NCI-H128 (cell line): ENCODE measurements around the gene HLA-C.
"Not testable (repeated sequence)": the region's sequence is repeated elsewhere in the genome, so short reads cannot be mapped to it uniquely, and the experiment has no call there.

ENCODE experiments used
- DNase-seq: peaks from one replicate; lab custom pipeline; 2025; ENCODE audit not compliant: unreplicated experiment; lab: John Stamatoyannopoulos, UW

Gene HLA-C

DNA sequence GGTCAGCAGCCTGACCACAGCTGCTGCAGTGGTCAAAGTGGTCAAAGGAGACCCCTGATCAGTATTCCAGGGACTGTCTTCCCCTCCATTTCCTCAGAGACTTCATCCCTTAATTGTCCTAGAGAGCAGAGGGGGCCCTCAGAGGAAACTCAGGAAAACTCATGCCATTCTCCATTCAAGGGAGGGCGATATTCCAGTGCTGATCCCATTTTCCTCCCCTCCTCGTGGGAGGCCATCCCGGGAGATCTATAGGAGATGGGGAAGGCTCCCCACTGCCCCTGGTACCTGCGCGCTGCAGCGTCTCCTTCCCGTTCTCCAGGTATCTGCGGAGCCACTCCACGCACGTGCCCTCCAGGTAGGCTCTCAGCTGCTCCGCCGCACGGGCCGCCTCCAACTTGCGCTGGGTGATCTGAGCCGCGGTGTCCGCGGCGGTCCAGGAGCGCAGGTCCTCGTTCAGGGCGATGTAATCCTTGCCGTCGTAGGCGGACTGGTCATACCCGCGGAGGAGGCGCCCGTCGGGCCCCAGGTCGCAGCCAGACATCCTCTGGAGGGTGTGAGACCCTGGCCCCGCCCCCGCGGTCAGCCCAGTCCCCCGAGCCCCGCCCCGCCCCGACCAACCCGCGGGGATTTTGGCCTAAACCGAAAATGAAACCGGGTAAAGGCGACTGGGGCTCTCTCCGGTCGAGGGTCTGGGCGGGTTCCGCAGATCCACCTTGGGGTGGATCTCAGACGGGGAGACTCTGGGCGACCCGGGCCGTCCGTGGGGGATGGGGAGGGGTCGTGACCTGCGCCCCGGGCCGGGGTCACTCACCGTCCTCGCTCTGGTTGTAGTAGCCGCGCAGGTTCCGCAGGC, 878 bp downstream of the HLA-C start:
- DNase-seq = no peak

DNA sequence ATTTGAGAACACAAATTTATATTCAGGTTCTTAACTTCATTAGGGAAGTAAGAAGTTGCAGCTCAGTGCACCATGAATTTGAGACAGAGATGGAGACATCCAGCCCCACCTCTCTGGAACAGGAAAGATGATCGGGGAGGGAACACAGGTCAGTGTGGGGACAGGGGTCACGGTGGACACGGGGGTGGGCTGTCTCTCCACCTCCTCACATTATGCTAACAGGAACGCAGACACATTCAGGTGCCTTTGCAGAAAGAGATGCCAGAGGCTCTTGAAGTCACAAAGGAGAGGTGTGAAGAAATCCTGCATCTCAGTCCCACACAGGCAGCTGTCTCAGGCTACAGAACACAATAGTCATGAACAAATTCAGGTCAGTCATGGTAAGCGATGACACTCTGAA, 3.1 kb downstream of the HLA-C start:
- no peak for DNase-seq

DNA sequence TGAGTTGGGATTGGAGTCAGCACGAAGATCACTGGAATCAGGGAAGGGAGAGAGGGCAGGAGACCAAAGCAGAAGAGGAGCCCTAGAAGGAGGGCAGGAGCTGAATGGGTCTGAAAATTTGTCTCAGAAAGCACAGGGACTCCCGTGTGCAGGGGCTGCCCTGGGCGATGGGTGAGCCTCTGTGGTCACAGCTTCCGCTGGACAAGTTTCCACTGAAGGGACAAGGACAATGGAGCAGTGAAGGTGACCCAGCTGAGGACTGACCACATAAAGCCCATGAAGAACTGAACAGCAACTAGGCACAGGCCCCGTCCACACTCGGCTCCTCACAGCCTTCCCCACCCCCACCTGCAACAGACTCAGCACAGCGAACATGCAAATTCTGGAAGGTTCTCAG, 3.5 kb downstream of the HLA-C start:
- no peak for DNase-seq

- no peak for DNase-seq
Observed at GRCh38 chr6:31267651-31268368, 4.1 kb downstream of the HLA-C start.

DNA sequence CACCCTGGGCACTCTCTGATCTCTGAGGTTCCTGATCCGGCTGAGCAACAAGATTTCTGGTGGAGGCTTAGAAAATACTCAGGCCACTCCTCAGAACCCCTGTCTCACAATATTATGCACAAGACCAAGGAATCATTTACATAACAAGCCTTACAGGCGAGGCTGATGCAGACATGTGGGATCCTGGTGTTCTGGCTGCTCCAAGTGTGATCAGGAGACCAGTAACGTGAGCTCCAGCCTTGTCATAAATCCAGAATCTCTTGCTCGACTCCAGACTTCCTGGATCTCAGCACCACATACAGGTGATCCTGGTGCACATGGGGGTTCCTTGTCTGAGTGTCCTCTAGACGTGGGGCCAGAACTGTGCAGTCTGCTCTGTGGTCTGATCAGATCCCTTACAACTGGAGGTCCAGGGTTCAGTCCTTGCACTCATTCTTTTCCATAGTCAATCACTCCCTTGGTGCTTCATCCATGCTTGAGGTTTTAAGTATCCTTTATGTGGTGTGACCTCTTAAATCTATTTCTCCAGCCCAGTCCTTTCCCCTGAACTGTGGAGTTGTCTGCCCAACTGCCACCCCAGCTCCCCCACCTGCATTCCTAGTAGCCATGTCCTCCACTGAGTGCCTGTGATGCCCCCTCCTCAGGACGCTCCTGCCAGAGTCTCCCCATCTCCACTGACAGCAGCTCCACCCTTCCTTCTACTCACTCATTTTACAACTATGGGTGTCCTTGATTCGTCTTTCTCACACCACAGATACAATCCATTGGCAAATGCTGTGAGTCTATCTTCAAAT, 5.1 kb downstream of the HLA-C start:
- DNase-seq = no peak

GRCh38 chr6:31265926-31266325, 6.0 kb downstream of the HLA-C start:
- no peak for DNase-seq

- DNase-seq = not testable (repeated sequence)
Observed at GRCh38 chr6:31263346-31263933, 8.5 kb downstream of the HLA-C start.

- DNase-seq = not testable (repeated sequence)
Observed at GRCh38 chr6:31259995-31260394, 11.9 kb downstream of the HLA-C start.

GRCh38 chr6:31252625-31253024, 19.3 kb downstream of the HLA-C start:
- DNase-seq = no peak

- DNase-seq = no peak
Observed at GRCh38 chr6:31251261-31251660, 20.6 kb downstream of the HLA-C start.

- no peak for DNase-seq
Observed at GRCh38 chr6:31249184-31249583, 22.7 kb downstream of the HLA-C start.

DNA sequence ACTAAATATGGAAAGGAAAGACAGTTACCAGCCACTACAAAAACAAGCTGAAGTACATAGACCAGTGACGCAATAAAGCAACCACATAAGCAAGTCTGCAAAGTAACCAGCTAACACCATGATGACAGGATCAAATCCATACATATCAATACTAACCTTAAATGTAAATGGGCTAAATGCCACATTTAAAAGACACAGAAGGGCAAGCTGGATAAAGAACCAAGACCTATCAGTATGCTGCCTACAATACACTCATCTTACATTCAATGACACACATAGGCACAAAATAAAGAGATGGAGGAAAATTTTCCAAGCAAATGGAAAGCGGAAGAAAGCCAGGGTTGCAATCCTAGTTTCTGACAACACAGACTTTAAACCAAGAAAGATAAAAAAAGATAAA, 24.1 kb downstream of the HLA-C start:
- no peak for DNase-seq

DNA sequence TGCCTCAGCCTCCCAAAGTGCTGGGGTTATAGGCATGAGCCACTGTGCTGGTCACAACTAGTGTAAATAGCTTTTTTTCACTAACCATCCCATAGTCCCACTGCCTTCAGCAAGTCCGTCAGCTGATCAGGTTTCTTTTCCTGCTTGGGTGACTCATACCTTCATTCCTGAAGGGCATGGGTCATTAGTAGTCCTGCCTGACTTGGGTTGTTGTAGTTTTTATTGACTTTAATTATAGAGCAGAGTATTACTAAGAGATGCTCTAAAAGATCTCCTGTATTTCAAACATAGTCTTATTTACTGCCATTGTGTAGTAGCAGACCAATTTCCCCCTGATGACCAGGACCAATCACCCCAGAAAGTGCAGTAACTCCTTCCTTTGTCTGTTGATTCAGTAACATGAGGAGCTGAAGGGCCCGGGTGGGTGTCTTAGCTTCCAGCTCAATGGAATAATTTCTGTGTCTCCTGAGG, 25.8 kb downstream of the HLA-C start:
- no peak for DNase-seq

DNA sequence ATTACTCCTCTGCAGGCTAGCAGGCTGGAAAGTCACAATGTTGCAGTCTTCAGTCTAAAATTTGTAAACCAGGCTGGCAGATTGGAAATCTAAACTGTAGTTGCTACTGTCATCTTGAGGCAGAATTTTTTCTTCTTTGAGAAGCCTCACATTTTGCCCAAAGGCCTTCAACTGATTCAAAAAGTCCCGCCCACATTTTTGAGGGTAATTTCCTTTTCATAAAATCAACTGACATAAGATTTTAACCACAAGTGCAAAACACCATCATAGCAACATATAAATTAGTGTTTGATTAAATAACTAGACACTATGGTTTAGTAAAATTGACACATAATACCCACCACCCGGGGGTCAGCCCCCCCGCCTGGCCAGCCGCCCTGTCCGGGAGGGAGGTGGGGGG, 28.4 kb downstream of the HLA-C start:
- DNase-seq = no peak

DNA sequence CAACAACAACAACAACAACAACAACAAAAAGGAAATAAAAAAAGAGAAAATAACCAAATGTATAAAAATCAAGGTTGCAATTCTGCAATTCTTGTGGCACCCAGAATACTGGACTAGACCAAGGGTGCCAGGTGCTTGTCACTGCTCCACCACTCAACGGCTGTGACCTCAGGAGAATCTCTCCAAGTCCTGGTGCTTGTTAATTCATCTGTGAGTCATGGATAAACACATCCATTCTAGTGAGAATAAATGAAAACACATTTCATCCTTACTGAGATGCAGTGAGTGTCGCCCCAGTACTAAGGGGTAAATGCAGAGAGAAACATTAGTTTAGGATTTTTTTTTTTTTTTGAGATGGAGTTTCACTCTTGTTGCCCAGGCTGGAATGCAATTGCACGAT, 32.0 kb downstream of the HLA-C start:
- DNase-seq = no peak

DNA sequence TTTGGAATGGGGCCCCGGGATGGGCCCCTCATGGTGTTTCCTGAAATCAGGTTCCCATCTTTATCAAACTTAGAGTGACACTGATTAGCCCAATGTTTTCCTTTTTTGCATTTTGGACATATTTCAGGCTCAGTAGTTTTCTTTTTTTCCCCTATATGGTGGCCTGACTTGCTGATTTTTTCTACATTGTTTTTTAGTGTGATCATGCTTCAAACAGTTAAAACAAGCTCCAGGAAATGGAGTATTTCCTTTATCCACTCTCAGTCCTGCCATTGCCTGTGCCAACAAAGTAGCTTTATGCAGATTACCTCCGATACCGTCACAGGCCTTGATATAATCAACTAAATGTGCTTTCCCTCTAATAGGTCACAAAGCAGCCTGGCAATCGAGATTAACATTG, 37.8 kb downstream of the HLA-C start:
- not testable (repeated sequence) for DNase-seq

DNA sequence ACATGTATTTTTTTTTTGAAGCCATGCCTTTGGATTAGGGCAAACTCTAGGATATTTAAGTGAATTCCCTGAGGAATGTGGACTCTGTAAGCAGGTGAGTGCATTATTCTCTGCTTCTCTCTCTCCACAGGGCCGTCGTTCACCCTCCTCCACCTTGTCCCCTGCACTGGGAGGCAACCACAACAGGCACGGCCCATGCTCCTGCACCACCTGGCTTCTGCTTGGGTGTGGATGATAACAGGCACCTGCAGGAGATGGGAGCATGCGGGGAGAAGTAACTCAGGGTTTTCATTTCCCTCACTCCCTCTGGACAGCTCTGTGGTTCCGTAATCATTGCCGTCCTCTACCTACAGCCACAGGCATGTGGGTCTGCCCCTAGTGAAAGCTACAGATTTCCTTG, 43.4 kb downstream of the HLA-C start:
- DNase-seq = no peak

GRCh38 chr6:31227143-31227542, 44.7 kb downstream of the HLA-C start:
- no peak for DNase-seq

GRCh38 chr6:31225735-31226134, 46.2 kb downstream of the HLA-C start:
- DNase-seq = no peak

GRCh38 chr6:31222496-31222895, 49.4 kb downstream of the HLA-C start:
- DNase-seq = no peak
